ENCODE measurements around the gene FOXP1. TPM values are rescaled to one million over a fixed set of nuclear protein-coding genes. Genes with fewer than 3 reads are reported as not detected.

The FOXP1 gene
- total and polyA plus RNA-seq, 2 of the 13 experiments (the other 11 are each of a cell fraction or from before 2014, with no cell fraction given), result 40.4 to 59.0 TPM

DNA sequence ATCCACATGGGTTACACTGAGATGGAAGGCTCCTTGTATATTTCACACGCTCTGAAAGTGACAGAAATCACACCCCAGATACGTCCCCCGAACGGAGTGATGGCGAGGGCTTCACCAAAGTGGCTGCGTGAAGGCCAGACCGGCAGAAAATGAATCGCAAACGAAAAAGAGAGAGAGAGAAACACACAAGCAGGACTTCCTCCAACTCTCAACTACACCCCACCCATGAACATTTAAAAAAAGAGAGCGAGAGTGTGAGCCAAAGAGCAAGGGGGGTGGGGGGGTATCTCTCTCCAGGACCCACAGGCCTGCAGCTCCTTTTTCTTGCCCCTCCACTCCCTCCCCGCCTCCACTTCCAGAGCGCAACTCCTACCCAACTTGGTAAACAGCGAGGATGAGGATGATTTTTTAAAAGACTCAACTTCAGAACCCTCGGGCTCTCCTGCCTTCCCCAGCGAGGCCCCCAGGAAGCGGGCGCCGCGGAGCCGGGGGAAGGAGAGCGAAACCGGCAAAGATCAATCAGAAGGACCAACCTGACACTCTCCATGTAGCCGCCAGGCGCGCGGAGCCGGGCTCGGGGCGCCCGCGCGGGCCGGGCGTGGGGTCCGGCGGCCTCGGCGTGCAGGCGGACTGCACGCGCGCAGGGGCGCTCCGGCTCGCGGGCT lies 519.1 kb downstream of the FOXP1 start (continued):
- peak; percentile 54; the same call in 1 of the 2 replicates for TF ChIP-seq RBFOX2 (IDR thresholded peaks at IDR 0.05; ENCODE audit: low read depth, low read length)
- TF ChIP-seq, protein P1, sequence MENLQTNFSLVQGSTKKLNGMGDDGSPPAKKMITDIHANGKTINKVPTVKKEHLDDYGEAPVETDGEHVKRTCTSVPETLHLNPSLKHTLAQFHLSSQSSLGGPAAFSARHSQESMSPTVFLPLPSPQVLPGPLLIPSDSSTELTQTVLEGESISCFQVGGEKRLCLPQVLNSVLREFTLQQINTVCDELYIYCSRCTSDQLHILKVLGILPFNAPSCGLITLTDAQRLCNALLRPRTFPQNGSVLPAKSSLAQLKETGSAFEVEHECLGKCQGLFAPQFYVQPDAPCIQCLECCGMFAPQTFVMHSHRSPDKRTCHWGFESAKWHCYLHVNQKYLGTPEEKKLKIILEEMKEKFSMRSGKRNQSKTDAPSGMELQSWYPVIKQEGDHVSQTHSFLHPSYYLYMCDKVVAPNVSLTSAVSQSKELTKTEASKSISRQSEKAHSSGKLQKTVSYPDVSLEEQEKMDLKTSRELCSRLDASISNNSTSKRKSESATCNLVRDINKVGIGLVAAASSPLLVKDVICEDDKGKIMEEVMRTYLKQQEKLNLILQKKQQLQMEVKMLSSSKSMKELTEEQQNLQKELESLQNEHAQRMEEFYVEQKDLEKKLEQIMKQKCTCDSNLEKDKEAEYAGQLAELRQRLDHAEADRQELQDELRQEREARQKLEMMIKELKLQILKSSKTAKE (CRISPR knock-in tag; IDR thresholded peaks at IDR 0.05; ENCODE audit: borderline replicate concordance), result no peak
- no peak for TF ChIP-seq SNAI1 (CRISPR knock-in tag; IDR thresholded peaks at IDR 0.05; ENCODE audit: borderline replicate concordance)
- TF ChIP-seq ZNF577 (CRISPR knock-in tag; IDR thresholded peaks at IDR 0.05; ENCODE audit: borderline replicate concordance, low read depth), result no peak
- TF ChIP-seq, protein P2, sequence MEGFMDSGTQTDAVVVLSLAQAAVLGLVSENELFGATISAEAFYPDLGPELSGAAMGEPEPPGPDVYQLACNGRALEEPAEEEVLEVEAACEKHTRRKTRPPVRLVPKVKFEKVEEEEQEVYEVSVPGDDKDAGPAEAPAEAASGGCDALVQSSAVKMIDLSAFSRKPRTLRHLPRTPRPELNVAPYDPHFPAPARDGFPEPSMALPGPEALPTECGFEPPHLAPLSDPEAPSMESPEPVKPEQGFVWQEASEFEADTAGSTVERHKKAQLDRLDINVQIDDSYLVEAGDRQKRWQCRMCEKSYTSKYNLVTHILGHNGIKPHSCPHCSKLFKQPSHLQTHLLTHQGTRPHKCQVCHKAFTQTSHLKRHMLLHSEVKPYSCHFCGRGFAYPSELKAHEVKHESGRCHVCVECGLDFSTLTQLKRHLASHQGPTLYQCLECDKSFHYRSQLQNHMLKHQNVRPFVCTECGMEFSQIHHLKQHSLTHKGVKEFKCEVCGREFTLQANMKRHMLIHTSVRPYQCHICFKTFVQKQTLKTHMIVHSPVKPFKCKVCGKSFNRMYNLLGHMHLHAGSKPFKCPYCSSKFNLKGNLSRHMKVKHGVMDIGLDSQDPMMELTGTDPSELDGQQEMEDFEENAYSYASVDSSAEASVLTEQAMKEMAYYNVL (CRISPR knock-in tag; IDR thresholded peaks at IDR 0.05; ENCODE audit: borderline replicate concordance), result no peak
- TF ChIP-seq, protein P3, sequence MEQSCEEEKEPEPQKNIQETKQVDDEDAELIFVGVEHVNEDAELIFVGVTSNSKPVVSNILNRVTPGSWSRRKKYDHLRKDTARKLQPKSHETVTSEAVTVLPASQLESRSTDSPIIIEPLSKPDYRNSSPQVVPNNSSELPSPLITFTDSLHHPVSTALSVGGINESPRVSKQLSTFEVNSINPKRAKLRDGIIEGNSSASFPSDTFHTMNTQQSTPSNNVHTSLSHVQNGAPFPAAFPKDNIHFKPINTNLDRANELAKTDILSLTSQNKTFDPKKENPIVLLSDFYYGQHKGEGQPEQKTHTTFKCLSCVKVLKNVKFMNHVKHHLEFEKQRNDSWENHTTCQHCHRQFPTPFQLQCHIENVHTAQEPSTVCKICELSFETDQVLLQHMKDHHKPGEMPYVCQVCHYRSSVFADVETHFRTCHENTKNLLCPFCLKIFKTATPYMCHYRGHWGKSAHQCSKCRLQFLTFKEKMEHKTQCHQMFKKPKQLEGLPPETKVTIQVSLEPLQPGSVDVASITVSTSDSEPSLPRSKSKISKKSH (CRISPR knock-in tag; IDR thresholded peaks at IDR 0.05; ENCODE audit: borderline replicate concordance), result no peak
- no peak for TF ChIP-seq MIXL1 (CRISPR knock-in tag; IDR thresholded peaks at IDR 0.05)
- TF ChIP-seq ZC3H13 (CRISPR knock-in tag; IDR thresholded peaks at IDR 0.05), result no peak
- TF ChIP-seq NBN (conservative IDR thresholded peaks at IDR 0.05), result no peak
- no peak for TF ChIP-seq HCFC1 (IDR thresholded peaks at IDR 0.05; ENCODE audit: low read depth, low read length)
- no peak for TF ChIP-seq FOXK1 (CRISPR knock-in tag; IDR thresholded peaks at IDR 0.05; ENCODE audit: borderline replicate concordance, low read depth)
- no peak for TF ChIP-seq NRL (CRISPR knock-in tag; IDR thresholded peaks at IDR 0.05; ENCODE audit: borderline replicate concordance)
- peak; percentile 65 for TF ChIP-seq POLR2G (IDR thresholded peaks at IDR 0.05; ENCODE audit: low read depth, low read length)
- TF ChIP-seq MAFK (conservative IDR thresholded peaks at IDR 0.05 in 1 of 2, IDR thresholded peaks at IDR 0.05 in 1 of 2; ENCODE audit: low read length in 2 of 2), result no peak
- TF ChIP-seq SOX6 (IDR thresholded peaks at IDR 0.05), result no peak
- TF ChIP-seq SOX6 (CRISPR knock-in tag; IDR thresholded peaks at IDR 0.05), result 0 out of 2 replicates have a peak, but pooled peaks have one; percentile 8
- TF ChIP-seq, protein P4, sequence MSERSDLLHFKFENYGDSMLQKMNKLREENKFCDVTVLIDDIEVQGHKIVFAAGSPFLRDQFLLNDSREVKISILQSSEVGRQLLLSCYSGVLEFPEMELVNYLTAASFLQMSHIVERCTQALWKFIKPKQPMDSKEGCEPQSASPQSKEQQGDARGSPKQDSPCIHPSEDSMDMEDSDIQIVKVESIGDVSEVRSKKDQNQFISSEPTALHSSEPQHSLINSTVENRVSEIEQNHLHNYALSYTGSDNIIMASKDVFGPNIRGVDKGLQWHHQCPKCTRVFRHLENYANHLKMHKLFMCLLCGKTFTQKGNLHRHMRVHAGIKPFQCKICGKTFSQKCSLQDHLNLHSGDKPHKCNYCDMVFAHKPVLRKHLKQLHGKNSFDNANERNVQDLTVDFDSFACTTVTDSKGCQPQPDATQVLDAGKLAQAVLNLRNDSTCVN (CRISPR knock-in tag; IDR thresholded peaks at IDR 0.05; ENCODE audit: borderline replicate concordance), result no peak
- no peak for TF ChIP-seq FOXC1 (CRISPR knock-in tag; IDR thresholded peaks at IDR 0.05; ENCODE audit: borderline replicate concordance)
- no peak for TF ChIP-seq ZNF446 (CRISPR knock-in tag; IDR thresholded peaks at IDR 0.05)
- TF ChIP-seq, protein P5, sequence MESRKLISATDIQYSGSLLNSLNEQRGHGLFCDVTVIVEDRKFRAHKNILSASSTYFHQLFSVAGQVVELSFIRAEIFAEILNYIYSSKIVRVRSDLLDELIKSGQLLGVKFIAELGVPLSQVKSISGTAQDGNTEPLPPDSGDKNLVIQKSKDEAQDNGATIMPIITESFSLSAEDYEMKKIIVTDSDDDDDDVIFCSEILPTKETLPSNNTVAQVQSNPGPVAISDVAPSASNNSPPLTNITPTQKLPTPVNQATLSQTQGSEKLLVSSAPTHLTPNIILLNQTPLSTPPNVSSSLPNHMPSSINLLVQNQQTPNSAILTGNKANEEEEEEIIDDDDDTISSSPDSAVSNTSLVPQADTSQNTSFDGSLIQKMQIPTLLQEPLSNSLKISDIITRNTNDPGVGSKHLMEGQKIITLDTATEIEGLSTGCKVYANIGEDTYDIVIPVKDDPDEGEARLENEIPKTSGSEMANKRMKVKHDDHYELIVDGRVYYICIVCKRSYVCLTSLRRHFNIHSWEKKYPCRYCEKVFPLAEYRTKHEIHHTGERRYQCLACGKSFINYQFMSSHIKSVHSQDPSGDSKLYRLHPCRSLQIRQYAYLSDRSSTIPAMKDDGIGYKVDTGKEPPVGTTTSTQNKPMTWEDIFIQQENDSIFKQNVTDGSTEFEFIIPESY (CRISPR knock-in tag; IDR thresholded peaks at IDR 0.05), result no peak
- peak; percentile 44; the same call in 1 of the 2 replicates for TF ChIP-seq KMT2B (CRISPR knock-in tag; IDR thresholded peaks at IDR 0.05)
